ENCODE data around the gene CCSER2. TPM values are rescaled to one million over a fixed set of nuclear protein-coding genes. Genes with fewer than 3 reads are reported as not detected.

The CCSER2 gene
- total RNA-seq, 1 donor from 2014 or later, result 52.3 TPM

GRCh38 chr10:84375881-84376280, 47.5 kb downstream of the CCSER2 start:
- Mint-ChIP-seq H3K4me1 (ENCODE audit: low read depth) (peaks cover 27% of the 10 kb centered on the region), H3K9me3 (no peaks in the 10 kb centered on the region), H3K36me3 (ENCODE audit: low read depth) (peaks cover 28% of the 10 kb centered on the region), H3K4me3 (no peak overlapping the region), H3K27me3 (ENCODE audit: insufficient read depth) (no peaks in the 10 kb centered on the region), H3K27ac (no peak overlapping the region)
- intact Hi-C loops (cut with micrococcal nuclease), result loop anchor here (1.0 to 2.0 kb wide), 4 partner anchors 24 to 161 kb away; no protein-coding TSS in a partner anchor
- DNase-seq (ENCODE audit: low spot score), result no peak

GRCh38 chr10:84388148-84388547, 59.8 kb downstream of the CCSER2 start:
- Mint-ChIP-seq H3K27me3 (ENCODE audit: insufficient read depth) (no peaks in the 10 kb centered on the region), H3K9me3 (peaks cover 14% of the 10 kb centered on the region), H3K4me3 (no peak overlapping the region), H3K36me3 (ENCODE audit: low read depth) (peaks cover 37% of the 10 kb centered on the region), H3K4me1 (ENCODE audit: low read depth) (peaks cover 5% of the 10 kb centered on the region), H3K27ac (no peak overlapping the region)
- DNase-seq (ENCODE audit: low spot score), result no peak
- intact Hi-C loops (cut with micrococcal nuclease), result no loop called here

- no peak overlapping the region for H3K27ac Mint-ChIP-seq
- no peak overlapping the region for H3K4me3 Mint-ChIP-seq
- H3K9me3 Mint-ChIP-seq, result peaks cover 3% of the 10 kb centered on the region
- H3K4me1 Mint-ChIP-seq (ENCODE audit: low read depth), result peaks cover 5% of the 10 kb centered on the region
- no peaks in the 10 kb centered on the region for H3K27me3 Mint-ChIP-seq (ENCODE audit: insufficient read depth)
- peaks cover 18% of the 10 kb centered on the region for H3K36me3 Mint-ChIP-seq (ENCODE audit: low read depth)
- intact Hi-C loops (cut with micrococcal nuclease), result no loop called here
- no peak for DNase-seq (ENCODE audit: low spot score)
These were observed 62.0 kb downstream of the CCSER2 start for GRCh38 chr10:84390364-84390763.

- H3K9me3 Mint-ChIP-seq, result no peaks in the 10 kb centered on the region
- no peak overlapping the region for H3K27ac Mint-ChIP-seq
- H3K27me3 Mint-ChIP-seq (ENCODE audit: insufficient read depth), result no peaks in the 10 kb centered on the region
- no peak for DNase-seq (ENCODE audit: low spot score)
- H3K4me1 Mint-ChIP-seq (ENCODE audit: low read depth), result peaks cover 5% of the 10 kb centered on the region
- intact Hi-C loops (cut with micrococcal nuclease), result no loop called here
- no peak overlapping the region for H3K4me3 Mint-ChIP-seq
- H3K36me3 Mint-ChIP-seq (ENCODE audit: low read depth), result peaks cover 19% of the 10 kb centered on the region
These were observed 62.9 kb downstream of the CCSER2 start for GRCh38 chr10:84391326-84391725.

- no peaks in the 10 kb centered on the region for H3K9me3 Mint-ChIP-seq
- intact Hi-C loops (cut with micrococcal nuclease), result no loop called here
These were observed 63.8 kb downstream of the CCSER2 start for GRCh38 chr10:84392181-84392580.

GRCh38 chr10:84395581-84395980, 67.2 kb downstream of the CCSER2 start:
- no peak for DNase-seq (ENCODE audit: low spot score)
- Mint-ChIP-seq H3K4me1 (ENCODE audit: low read depth) (peaks cover 15% of the 10 kb centered on the region), H3K27me3 (ENCODE audit: insufficient read depth) (no peaks in the 10 kb centered on the region), H3K9me3 (peaks cover 5% of the 10 kb centered on the region), H3K27ac (no peak overlapping the region), H3K4me3 (no peak overlapping the region), H3K36me3 (ENCODE audit: low read depth) (peaks cover 28% of the 10 kb centered on the region)
- intact Hi-C loops (cut with micrococcal nuclease), result no loop called here

More at GRCh38 chr10:84392181-84392580, 63.8 kb downstream of the CCSER2 start:
- Mint-ChIP-seq H3K27ac (no peak overlapping the region), H3K36me3 (ENCODE audit: low read depth) (peaks cover 20% of the 10 kb centered on the region), H3K4me1 (ENCODE audit: low read depth) (peaks cover 10% of the 10 kb centered on the region), H3K27me3 (ENCODE audit: insufficient read depth) (no peaks in the 10 kb centered on the region), H3K4me3 (no peak overlapping the region)
- no peak for DNase-seq (ENCODE audit: low spot score)

- peaks cover 5% of the 10 kb centered on the region for H3K9me3 Mint-ChIP-seq
- no peaks in the 10 kb centered on the region for H3K27me3 Mint-ChIP-seq (ENCODE audit: insufficient read depth)
- peaks cover 12% of the 10 kb centered on the region for H3K4me1 Mint-ChIP-seq (ENCODE audit: low read depth)
- no peak for DNase-seq (ENCODE audit: low spot score)
- peaks cover 31% of the 10 kb centered on the region for H3K36me3 Mint-ChIP-seq (ENCODE audit: low read depth)
- intact Hi-C loops (cut with micrococcal nuclease), result no loop called here
- H3K4me3 Mint-ChIP-seq, result no peak overlapping the region
- no peak overlapping the region for H3K27ac Mint-ChIP-seq
These were observed 69.4 kb downstream of the CCSER2 start for GRCh38 chr10:84397735-84398144.

- H3K4me1 Mint-ChIP-seq (ENCODE audit: low read depth), result peaks cover 16% of the 10 kb centered on the region
- H3K27ac Mint-ChIP-seq, result no peak overlapping the region
- no peak for DNase-seq (ENCODE audit: low spot score)
- no peak overlapping the region for H3K4me3 Mint-ChIP-seq
- H3K9me3 Mint-ChIP-seq, result peaks cover 5% of the 10 kb centered on the region
- intact Hi-C loops (cut with micrococcal nuclease), result no loop called here
- peaks cover 35% of the 10 kb centered on the region for H3K36me3 Mint-ChIP-seq (ENCODE audit: low read depth)
- H3K27me3 Mint-ChIP-seq (ENCODE audit: insufficient read depth), result no peaks in the 10 kb centered on the region
These were observed 70.3 kb downstream of the CCSER2 start for GRCh38 chr10:84398696-84399095.

- Mint-ChIP-seq H3K9me3 (peaks cover 5% of the 10 kb centered on the region), H3K4me3 (no peak overlapping the region), H3K27me3 (ENCODE audit: insufficient read depth) (no peaks in the 10 kb centered on the region), H3K4me1 (ENCODE audit: low read depth) (peaks cover 36% of the 10 kb centered on the region), H3K36me3 (ENCODE audit: low read depth) (peaks cover 47% of the 10 kb centered on the region), H3K27ac (no peak overlapping the region)
- intact Hi-C loops (cut with micrococcal nuclease), result no loop called here
- no peak for DNase-seq (ENCODE audit: low spot score)
These were observed 73.6 kb downstream of the CCSER2 start for GRCh38 chr10:84401854-84402611.

GRCh38 chr10:84404783-84405182, 76.4 kb downstream of the CCSER2 start:
- Mint-ChIP-seq H3K27me3 (ENCODE audit: insufficient read depth) (no peaks in the 10 kb centered on the region), H3K4me1 (ENCODE audit: low read depth) (peaks cover 34% of the 10 kb centered on the region), H3K27ac (no peak overlapping the region), H3K9me3 (no peaks in the 10 kb centered on the region), H3K4me3 (no peak overlapping the region), H3K36me3 (ENCODE audit: low read depth) (peaks cover 42% of the 10 kb centered on the region)
- no peak for DNase-seq (ENCODE audit: low spot score)
- intact Hi-C loops (cut with micrococcal nuclease), result no loop called here

- Mint-ChIP-seq H3K4me1 (ENCODE audit: low read depth) (peaks cover 34% of the 10 kb centered on the region), H3K36me3 (ENCODE audit: low read depth) (peaks cover 47% of the 10 kb centered on the region), H3K27me3 (ENCODE audit: insufficient read depth) (no peaks in the 10 kb centered on the region), H3K27ac (no peak overlapping the region), H3K4me3 (no peak overlapping the region), H3K9me3 (peaks cover 4% of the 10 kb centered on the region)
- intact Hi-C loops (cut with micrococcal nuclease), result no loop called here
- no peak for DNase-seq (ENCODE audit: low spot score)
These were observed 77.3 kb downstream of the CCSER2 start for GRCh38 chr10:84405662-84406061.

GRCh38 chr10:84406561-84406960, 78.2 kb downstream of the CCSER2 start:
- DNase-seq (ENCODE audit: low spot score), result no peak
- intact Hi-C loops (cut with micrococcal nuclease), result no loop called here
- no peak overlapping the region for H3K27ac Mint-ChIP-seq
- H3K36me3 Mint-ChIP-seq (ENCODE audit: low read depth), result peaks cover 50% of the 10 kb centered on the region
- H3K4me3 Mint-ChIP-seq, result no peak overlapping the region
- peaks cover 34% of the 10 kb centered on the region for H3K4me1 Mint-ChIP-seq (ENCODE audit: low read depth)
- H3K27me3 Mint-ChIP-seq (ENCODE audit: insufficient read depth), result no peaks in the 10 kb centered on the region
- H3K9me3 Mint-ChIP-seq, result peaks cover 13% of the 10 kb centered on the region

- Mint-ChIP-seq H3K4me3 (no peak overlapping the region), H3K9me3 (peaks cover 23% of the 10 kb centered on the region), H3K4me1 (ENCODE audit: low read depth) (peaks cover 34% of the 10 kb centered on the region), H3K36me3 (ENCODE audit: low read depth) (peaks cover 55% of the 10 kb centered on the region), H3K27me3 (ENCODE audit: insufficient read depth) (no peaks in the 10 kb centered on the region), H3K27ac (no peak overlapping the region)
- intact Hi-C loops (cut with micrococcal nuclease), result no loop called here
- no peak for DNase-seq (ENCODE audit: low spot score)
These were observed 79.1 kb downstream of the CCSER2 start for GRCh38 chr10:84407388-84408049.
